GM19463 (cell line): ENCODE measurements around the gene ELOB.

Source experiments
- ATAC-seq: cut with Tn5 transposase; IDR thresholded peaks from one replicate; pipeline ENCODE4 v1.9.1; 2021; ENCODE audit warnings: mild to moderate bottlenecking, moderate library complexity; ENCODE audit not compliant: unreplicated experiment

ELOB gene

DNA sequence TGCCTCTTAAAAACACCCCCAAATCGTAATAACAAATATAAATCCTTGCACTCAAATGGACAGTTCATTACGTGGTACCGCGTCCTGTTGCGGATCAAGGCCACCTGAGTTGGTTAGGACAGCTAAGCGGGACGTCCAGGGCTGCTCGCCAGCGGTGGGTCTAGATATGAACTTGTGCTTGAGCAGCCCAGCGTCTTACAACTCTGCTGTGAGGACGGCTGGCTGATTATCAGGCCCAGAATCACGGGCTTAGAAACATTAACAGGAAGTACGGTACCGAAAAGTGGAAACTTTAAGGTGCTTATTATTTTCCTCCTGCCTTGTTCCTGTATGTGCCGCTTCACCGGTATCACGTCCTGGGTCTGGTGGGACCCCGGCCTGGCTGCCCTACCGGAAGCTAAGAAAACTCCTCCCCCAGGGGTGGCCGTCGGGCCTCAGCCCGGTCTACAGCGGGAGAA, 25.5 kb downstream of the ELOB start:
- peak; percentile 34 for ATAC-seq

DNA sequence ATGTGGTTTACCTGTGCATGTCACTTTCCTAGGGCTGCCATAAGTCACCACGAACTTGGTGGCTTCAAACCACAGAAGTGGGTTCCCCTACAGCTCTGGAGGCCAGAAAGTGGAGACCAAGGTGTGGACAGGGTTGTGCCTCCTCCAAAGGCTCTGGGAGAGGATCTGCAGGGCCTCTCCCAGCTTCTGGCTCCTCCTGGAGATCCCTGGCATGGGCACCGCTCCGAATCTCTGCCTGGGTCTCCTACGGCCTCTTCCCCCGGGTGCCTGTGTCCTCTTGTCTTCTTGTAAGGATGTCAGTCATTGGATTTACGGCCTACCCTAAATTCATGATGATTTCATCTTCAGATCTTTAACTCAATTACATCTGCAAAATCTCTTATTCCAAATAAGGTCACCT, 27.1 kb downstream of the ELOB start:
- no peak for ATAC-seq

DNA sequence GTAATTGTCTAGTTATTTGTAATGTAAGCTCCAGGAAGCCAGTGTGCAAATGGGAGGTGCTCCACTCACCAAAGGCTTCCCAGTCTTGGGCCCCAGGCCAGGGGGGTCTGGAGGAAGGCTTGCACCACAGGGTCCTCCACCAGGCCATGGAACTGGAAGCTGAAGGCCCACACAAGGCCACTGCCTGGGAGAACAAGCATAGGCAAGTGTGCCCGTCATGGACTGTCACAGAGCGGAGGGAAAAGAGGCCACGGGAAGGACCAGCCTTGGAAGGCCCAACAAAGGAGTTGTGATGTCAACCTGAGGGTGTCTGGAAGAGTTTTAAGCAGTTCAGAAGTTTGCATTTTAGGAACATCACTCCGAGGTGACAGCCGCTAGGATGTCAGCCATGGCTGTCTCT, 27.6 kb downstream of the ELOB start:
- no peak for ATAC-seq

DNA sequence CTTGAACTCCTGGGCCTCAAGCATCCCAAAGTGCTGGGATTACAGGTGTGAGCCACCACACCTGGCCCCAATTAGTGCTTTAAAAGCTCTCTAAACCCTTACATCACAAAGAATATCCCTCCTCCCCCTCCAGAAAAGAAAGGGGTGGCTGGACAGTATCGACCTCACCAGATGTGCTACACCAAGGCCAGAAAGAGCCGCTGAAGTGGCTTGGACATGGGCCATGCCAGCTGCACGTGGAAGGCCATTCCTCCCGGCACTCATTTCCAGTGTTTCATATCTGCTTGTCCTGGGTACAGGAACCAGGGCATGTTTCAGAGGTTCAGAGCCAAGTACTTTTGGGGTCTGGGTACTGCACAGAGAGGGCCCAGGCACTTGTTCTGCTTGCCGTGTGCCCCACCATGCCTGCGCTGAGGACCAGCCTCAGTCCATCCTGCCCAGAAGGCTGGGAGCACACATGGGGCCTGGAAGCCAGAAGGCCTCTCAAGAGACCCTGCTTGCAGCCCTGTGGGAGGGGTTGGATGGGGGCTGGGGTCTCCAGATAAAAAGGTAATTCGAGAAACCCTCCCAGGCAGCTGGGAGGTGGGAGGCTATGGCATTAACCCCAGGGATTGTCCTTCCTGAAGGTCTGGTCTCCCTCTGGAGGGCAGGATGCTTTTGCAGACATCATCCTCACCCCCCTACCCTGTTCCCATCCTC, 28.2 kb downstream of the ELOB start:
- ATAC-seq: no peak

DNA sequence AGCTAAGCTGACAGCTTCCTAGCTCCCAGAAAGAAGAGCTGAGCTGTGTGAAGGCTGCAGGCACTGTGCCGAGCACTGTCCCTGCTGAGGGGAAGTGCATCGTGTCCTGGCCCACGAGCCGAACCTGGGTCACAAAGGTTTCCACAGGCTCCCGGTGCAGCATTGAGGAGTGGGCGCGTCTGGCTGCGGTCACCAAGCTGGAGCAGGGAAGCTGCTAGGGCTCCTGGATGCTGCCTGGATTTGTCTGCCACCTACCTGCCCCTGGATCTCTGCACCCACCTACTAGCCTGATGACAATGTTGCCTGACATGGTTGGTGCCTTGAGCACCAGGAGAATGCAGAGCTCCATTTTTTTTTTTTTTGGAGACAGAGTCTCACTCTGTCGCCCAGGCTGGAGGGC, 31.1 kb downstream of the ELOB start:
- no peak for ATAC-seq

DNA sequence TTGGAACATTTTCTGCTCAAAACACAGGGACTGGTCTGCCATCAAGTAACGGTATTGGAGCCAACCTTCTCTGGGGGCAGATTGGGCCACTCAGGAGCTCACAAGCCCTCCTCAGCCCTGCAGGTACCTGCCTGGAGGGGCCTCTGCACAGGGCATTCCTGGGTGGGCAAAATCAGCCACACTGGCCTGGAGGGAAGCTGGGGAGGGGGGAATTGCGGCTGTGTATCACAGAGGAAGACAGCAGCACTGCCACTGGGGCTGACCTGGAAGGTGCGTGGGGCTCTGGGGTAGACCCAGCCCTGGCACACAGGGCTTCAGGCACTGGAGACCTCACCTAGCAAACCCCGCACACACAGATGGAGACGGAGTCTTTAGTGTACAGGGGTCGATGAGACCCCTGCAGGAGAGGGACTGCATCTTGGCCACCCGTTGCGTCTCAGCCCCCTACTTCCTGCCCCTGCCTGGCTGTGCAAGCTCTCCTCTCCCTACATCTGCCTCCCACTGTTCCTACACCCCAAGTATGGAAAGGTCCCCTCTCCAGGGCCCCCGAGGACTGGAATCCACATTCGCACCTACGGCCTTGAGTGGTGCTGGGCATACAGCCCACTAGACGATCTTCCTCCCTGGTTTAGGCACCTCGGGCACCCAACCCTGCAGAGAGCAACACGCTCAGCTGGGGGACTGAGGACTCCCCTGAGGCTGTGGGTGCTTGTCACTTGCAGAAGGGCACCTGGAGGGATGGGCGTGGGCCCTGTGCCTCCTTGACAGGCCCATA, 31.8 kb downstream of the ELOB start:
- ATAC-seq: no peak

DNA sequence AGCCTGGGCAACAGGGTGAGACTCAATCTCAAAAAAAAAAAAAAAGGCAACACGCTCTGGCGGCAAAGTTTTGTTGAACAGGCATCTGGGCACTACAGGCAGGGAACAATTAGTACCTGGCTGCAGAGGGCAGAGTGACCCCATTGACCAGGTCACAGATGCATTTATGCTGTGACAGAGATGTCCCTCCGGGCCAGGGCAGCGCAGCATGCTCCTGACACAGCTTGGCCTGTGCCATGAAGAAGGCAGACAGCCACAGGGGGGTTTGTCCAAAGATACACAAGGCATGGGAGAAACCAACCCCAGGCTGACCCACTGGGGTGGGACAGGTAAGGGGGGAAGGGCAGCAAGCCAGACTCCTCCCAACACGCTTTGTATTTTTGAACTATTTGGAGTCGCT, 32.4 kb downstream of the ELOB start:
- ATAC-seq: no peak

DNA sequence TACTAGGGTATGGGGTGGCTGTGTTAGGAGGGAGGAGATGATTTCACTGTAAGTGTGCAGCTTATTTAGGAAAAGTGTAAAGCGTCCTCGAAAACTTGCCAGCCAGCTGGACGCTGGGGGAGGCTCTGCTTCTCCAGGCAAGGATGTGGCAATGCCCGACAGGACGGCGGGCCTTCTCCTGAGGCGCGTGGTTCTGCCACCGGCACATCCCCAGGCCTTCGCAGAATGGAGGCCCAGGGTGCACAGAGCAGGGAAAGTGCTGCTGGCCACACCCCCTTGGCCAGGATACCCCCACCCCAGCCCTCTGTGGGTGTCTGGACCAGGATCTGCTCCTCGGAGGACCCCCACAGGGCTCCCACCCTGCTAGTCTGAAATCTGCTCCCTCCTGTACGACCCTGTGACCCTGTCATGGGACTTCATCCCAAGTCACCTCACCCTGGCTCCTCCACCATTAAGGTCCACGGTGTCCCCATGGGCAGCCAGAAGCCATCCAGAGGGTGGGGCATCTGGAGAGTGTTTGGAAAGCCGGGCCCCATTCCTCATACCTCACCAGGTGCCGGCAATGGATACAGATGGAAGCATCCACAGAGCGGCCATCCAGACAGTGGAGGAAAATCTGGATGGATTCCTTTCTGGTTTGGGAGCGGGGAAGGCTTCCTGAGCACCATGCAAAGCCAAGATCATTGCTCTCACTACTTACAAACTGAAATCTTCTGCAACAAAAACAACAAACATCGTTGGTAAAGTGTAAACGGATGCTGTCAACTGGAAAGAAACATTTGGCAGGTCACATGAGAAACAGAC, 33.9 kb downstream of the ELOB start:
- no peak for ATAC-seq

DNA sequence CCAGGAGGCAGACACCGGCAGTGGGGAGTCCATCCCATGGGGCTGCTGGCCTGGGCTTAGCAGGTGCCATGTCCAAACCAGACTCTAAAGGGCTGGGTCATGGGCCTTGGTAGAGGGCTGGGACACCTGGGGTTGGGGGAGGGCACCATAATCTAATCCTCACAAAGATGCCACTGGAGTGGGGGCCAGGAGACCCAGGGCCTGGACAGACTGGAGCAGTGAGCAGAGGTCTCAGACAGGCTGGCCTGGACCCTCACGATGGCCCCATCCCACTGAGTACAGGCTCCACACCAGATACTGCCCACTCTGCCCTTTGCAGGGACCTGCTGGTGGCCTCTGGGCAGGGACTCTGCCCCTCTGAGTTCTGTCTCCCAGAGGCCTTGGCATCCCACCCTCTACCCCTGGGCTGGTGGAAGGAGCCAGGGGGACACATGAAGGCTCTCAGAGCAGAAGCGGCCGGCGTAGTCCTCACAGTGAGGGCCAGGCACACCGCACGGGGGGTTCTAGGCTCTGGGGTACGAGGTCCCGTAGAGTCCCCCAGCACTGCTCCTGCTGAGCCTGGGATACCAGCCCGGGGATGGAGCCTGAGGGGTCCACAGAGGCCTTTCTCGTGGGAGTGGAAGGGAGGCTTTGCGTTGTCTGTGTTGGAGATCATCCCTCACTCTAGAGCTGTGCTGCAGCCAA, 34.6 kb downstream of the ELOB start:
- ATAC-seq: no peak

DNA sequence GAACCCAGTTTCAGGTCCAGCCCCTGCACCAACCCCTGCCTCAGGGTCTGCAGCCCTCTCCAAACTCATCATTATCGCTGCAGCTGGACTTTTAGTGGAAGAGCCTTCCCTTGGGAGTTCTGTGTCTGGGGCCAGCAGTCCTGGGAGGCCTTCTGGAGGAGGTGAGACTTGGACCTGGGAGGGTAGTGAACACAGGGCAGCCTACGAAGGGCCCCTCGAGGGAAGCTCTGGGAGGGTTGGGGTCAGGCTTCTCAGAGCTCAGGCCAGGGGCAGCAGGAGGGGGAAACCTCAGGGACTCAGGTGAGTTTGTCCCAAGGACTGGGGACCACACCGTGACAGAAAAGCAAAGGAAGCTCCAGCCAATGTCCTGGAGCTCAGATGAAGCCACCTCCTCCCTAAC, 35.9 kb downstream of the ELOB start:
- ATAC-seq: no peak

DNA sequence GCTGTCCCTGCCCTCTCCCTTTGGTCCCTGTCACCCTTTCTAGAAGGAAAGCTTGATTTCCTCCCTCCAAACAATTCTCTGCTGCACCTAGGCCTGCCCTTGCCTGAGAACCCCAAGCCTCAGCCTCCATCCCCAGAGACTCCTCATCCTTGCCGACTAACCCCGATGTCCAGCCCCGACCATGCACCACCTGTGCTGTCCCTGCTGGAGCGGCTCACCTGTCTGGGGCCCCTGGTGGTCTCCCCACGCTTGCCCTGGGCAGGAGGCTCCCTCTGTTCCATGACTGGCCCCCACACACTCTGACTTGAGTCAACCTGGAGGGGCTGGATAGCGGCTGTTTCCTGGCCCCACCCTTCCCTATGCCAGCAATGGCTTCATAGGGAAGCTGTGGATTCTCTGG, 36.6 kb downstream of the ELOB start:
- no peak for ATAC-seq

DNA sequence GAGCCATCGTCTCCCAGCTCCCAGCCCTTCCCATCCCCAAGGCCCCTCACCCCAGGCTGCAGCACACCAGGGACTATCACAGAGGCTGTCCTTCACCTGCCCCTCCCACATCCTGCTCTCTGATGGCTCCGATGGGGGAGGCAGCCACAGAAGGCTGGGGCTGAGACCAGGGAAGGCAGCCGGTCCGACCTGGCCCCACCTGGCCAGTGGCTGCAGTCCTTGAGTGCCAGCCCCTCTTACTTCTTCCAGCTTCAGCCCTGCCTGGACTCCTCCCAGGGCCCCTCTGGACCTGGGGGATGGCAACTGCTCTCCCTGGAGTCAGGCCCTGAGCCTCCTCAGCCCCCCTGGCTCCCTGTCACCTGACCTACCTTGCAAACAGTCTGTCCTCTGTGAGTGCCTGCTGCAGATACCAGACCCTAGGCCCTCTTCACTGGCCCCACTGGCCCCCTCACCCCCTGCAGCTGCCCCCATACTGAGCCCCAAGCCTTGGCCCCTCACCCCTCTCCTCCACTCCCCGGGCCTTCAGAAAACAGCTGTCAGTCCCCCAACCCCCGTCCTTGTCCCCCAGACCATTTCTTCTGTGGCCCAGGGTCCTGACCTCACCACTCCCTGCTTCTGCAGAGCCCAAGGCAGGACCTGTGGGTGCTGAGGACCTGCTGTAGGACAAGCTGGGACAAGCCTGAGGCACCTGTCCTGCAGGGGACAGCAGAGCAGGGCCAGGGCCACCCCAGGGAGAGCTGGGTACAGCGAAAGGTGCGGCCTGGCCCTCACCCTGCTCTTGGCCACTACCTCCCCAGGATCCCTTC, 37.3 kb downstream of the ELOB start:
- ATAC-seq: no peak

DNA sequence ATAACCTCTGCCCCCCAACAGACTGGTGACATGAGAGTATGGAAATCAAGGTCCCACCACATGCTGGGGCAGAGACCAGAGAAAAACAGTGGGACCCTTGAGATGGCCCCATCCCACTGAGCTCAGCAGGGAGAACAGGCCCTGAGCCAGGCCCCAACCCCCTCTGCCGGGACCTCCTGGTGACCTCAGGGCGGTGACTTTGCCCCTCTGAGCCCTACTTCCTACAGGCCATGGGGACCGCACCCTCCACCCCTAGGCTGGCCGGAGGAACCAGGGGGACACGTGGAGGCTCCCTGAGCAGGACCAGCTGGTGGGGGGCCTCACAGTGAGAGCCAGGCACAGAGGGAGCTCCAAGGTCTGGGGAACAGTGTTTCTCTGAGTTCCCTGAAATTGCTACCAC, 38.5 kb downstream of the ELOB start:
- ATAC-seq: no peak

DNA sequence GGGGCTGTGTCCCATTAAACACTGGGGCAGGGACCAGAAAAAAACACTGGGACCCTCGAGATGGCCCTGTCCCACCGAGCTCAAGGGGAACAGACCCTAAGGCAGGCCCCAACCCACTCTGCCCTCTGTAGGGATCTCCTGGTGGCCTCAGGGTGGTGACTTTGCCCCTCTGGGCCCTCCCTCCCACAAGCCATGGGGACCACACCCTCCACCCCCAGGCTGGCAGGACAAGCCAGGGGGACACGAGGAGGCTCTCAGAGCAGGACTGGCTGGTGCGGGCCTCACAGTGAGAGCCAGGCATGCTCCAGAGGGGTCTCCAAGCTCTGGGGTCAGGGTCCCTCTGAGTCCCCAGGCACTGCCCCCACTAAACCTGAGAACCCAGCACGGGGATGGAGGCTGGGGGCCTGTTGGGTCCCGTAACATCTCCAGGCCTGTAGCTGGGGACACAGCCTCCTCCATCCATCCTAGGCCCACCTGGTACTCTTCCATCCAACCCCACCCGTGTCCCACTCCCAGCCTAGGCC, 39.1 kb downstream of the ELOB start:
- ATAC-seq: no peak

DNA sequence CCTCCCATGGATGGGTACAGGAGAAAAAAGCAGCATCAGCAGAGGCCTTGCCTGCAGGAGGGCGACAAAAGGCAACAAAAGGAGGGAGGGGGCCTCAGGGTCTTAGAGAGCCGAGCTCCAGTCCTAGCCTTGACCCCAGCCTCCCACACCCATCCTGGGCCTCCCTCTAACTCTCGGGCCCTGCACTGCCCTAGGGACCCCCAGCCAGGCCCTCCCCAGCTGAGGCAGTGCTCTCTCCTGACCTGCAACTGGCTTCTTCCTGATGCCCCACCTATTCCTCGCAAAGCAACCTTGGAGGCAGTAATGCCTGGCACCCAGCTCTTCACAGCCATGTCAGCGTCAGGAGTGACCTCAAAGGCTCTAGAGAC, 39.9 kb downstream of the ELOB start:
- ATAC-seq: no peak

DNA sequence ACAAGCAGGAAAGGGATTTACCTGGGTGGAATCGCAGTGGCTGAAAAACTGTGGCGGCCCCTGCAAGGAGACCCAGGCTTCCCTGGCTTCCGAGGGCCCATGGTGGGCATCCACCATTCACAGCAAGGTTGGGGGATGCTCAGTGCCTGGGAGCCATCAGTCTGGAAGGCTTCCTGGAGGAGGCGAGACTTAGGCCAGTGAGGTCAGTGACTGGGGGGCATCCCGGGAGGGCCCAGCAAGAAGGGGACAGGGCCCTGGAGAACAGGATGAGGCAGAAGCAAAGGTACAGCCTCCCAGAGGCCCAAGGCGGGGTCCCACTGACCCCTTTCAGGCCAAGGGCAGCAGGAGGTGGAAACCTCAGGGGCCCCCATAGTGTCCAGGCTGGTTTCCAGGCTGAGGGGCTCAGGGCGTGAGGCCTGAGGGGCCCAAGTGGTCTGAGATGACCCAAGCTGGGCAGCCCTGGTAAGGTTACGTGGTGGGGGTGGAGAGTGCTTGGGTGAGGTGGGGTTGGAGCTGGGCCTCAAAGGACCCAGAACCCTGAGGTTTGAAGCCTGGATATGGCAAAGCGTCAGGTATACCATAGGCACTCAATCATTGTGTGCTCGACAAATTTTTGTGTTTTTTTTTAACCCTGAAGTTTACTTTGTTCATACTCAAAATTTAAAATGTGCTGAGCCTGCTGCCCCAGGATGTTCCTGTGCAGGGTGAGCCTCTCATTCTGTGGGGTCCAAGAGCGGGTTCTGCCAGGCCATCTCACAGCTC, 40.4 kb downstream of the ELOB start:
- ATAC-seq: no peak

DNA sequence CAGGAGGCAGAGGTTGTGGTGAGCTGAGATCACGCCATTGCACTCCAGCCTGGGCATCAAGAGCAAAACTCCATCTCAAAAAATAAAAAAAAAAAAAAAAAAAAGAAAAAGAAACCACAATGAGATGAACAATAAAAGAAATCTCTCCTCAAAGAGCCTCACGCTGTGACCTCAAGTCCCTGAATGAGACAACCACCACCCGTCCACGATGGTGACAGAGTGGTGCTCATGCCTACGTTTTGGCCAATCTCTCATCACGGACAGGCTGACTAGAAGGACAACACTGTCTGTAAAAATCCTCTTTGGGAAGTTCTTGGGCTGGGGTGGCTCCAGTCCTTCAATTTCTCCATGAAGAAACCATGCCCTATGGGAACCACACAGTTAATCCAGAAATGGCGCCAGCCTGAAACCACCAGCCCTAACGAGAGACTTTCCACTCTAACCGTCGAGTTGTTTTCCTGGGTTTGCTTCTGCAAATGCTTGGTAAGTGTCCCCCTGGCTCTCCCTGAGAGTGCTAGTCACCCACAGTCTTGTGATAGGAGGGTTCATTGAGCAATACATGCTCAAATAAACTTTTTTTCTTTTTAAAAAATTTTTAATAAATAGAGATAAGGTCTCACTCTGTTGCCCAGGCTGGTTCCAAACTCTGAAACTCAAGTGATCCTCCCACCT, 42.1 kb downstream of the ELOB start:
- no peak for ATAC-seq

DNA sequence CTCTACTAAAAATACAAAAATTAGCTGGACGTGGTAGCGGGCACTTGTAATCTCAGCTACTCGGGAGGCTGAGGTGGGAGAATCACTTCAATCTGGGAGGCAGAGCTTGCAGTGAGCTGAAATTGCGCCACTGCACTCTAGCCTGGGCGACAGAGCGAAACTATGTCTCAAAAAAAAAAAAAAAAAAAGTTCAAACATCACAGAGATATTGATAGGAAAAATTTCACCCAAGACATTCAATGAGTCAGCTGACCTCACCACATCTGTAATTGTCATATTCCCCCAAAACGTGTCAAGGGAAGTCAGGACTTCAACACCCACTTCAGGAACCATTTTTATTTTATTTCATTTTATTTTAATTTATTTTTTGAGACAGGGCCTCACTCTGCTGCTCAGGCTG, 49.0 kb downstream of the ELOB start:
- ATAC-seq: no peak

DNA sequence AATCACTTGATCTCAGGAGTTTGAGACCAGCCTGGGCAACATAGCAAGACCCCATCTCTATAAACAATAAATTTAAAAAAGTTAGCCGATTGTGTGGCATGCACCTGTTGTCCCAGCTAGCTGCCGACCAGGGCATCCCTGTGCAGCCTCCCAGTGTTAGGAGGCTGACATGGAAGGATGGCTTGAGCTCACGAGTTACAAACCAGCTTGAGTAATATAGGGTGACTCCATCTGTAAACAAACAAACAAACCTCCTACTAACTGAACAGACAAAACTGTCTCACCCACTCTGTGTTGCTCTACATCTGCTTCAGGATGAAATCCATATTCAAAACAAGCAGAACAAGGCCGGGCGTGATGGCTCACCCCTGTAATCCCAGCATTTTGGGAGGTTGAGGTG, 50.2 kb downstream of the ELOB start:
- no peak for ATAC-seq
